Left ventricle myocardium inferior (tissue), 1 donor: ENCODE data around the gene PLEKHM3. TPM values are rescaled to one million over a fixed set of nuclear protein-coding genes. Genes with fewer than 3 reads are reported as not detected.

Experiments
- DNase-seq: peaks from one replicate; pipeline ENCODE4 v3.0.0-alpha.2; 2020
- H3K27ac ChIP-seq: fragments of 200-600 bp; replicated peaks from 2 replicates; pipeline ENCODE4 v1.8.0; 2021
- H3K27me3 ChIP-seq: fragments of 200-600 bp; 2 replicates; pipeline ENCODE4 v1.8.0; 2021; ENCODE audit warnings: low read depth
- H3K36me3 ChIP-seq: fragments of 200-600 bp; 2 replicates; pipeline ENCODE4 v1.8.0; 2021
- H3K4me1 ChIP-seq: fragments of 200-600 bp; 2 replicates; pipeline ENCODE4 v1.8.0; 2021
- H3K4me3 ChIP-seq: fragments of 200-600 bp; 2 replicates; pipeline ENCODE4 v1.8.0; 2021; ENCODE audit warnings: mild to moderate bottlenecking, moderate library complexity
- H3K9me3 ChIP-seq: fragments of 200-600 bp; replicated peaks from 2 replicates; pipeline ENCODE4 v1.8.0; 2021
- CTCF ChIP-seq: fragments of 200-600 bp; IDR thresholded peaks from 2 replicates; pipeline ENCODE4 v1.8.0; 2021; ENCODE audit warnings: antibody characterized with exemption, mild to moderate bottlenecking, borderline replicate concordance
- intact Hi-C: fragments of 100-400 bp; cut with micrococcal nuclease; formaldehyde crosslinking; loops from one replicate; pipeline ENCODE4 v1.11.0; 2022
- total RNA-seq: library from RNA; stranded (reverse); fragmentation: NEBNext Ultra II Directional; extraction: Animal tissue kit (Norgen Biotek cat#: 25700); gene quantifications from one replicate; pipeline ENCODE4 v1.2.1, GENCODE V29; 2021
- donor health status: DM: no; HTN: yes; CAD: no; lungs with severe emphysema.

Gene PLEKHM3
- total RNA-seq, 1 donor from 2014 or later, result 12.9 TPM

DNA sequence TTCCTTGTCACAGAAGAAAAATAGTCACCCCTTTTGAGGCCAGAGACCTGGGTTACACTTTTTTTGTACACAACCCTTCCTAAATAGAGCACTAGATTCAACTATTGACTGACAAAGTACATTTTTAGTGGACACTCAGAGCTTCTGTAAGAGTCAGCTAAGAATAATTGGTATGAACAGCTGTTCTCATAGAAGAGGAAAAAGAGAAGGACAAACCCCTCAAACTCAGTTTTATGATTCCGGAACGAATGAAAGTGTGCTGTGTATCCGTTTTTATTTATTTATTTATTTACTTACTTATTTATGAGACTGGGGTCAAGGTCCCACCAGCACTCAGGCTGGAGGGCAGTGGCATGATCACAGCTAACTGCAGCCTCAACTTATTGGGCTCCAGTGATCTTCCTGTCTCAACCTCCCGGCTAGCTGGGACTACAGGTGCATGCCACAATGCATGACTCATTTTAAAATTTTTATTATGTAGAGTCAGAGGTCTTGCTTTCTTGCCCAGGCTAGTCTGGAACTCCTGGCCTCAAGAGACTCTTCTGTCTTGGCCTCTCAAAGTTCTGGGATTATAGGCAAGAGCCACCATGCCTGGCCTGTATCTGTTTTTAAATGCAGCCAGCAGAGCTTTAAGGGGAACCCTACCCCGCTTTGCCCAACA lies 219.6 kb downstream of the PLEKHM3 start:
- Histone ChIP-seq H3K9me3 (no peaks in the 10 kb centered on the region), H3K27ac (no peak overlapping the region), H3K27me3 (no peaks in the 10 kb centered on the region), H3K4me3 (no peak overlapping the region), H3K4me1 (peaks cover 8% of the 10 kb centered on the region), H3K36me3 (no peaks in the 10 kb centered on the region)
- no peak for DNase-seq
- no peak for TF ChIP-seq CTCF
- intact Hi-C loops, result no loop called here

GRCh38 chr2:207802650-207803049 lies 222.7 kb downstream of the PLEKHM3 start:
- Histone ChIP-seq H3K27me3 (no peaks in the 10 kb centered on the region), H3K4me3 (no peak overlapping the region), H3K36me3 (no peaks in the 10 kb centered on the region), H3K9me3 (no peaks in the 10 kb centered on the region), H3K4me1 (no peaks in the 10 kb centered on the region), H3K27ac (no peak overlapping the region)
- no peak for DNase-seq
- no peak for TF ChIP-seq CTCF
- intact Hi-C loops, result no loop called here

GRCh38 chr2:207801259-207801658 lies 224.1 kb downstream of the PLEKHM3 start:
- Histone ChIP-seq H3K4me3 (no peak overlapping the region), H3K9me3 (no peaks in the 10 kb centered on the region), H3K36me3 (no peaks in the 10 kb centered on the region), H3K27me3 (no peaks in the 10 kb centered on the region), H3K27ac (no peak overlapping the region), H3K4me1 (peaks cover 10% of the 10 kb centered on the region)
- TF ChIP-seq CTCF, result no peak
- intact Hi-C loops, result no loop called here
- no peak for DNase-seq

DNA sequence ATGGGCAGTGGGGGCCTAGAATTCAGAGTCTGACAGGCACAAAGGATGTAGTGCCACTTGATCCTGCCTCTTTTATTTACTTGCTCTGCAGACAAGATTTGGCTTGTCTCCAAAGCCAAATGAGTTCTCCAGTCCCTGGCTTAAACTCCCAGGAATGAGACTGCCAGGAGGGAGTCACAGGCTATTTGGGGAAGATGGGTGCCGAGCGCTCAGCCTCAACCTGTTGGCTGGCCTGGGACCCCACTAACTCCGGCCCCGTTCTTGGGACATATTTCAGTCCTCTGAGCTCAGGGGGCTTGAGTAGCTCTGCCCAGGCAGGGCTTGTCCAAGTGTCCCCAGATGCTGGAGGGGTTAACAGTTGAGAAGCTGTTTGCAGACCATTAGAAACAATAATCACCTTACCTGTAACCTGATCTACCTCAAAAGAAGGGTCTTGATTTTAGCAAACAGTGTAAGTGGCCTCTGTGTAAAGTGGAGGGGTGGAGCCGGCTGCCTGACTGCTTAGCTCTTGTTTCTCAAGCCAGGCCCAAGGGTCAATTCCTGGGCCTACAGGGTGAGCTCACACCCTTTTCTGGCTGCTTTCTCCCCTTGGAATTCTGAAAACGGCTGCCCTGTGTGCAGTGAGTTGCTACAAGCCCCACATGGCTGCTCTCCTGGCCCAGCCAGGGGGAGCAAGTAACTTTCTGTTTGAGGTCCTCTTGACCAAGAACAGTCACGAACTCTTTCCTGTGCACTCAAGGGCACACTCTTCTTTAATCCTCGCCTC lies 228.6 kb downstream of the PLEKHM3 start:
- DNase-seq, result no peak
- TF ChIP-seq CTCF, result no peak
- intact Hi-C loops, result no loop called here
- no peaks in the 10 kb centered on the region for H3K36me3 ChIP-seq
- H3K9me3 ChIP-seq, result no peaks in the 10 kb centered on the region
- peaks cover 17% of the 10 kb centered on the region for H3K4me1 ChIP-seq
- H3K4me3 ChIP-seq, result no peak overlapping the region
- H3K27me3 ChIP-seq, result no peaks in the 10 kb centered on the region
- H3K27ac ChIP-seq, result peak overlapping the region; percentile 54

DNA sequence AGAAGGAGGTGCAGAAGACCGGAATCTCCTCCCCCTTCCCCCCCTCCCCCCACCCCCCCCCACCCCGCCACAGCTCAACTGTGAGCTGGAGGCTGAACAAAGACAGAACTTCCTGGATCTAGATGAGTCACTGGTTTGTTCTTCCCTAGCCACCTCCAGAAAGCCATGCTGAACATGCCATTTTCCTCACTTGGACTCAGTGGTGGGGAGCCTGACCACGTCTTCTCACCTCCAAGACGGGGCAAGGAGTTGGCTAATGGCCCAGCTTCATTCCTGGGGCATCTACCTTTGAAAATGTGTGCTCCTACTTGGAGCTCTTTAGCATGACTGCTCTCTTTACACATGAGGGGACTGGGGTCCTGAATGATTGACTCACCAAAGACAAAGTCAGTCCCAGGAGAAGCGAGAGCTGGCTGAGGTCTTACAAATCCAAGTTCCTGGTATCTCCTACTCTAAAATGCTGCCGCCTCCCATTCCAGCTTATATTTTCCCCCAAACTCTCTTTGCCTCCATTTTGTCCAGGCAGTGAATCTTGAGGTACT lies 233.0 kb downstream of the PLEKHM3 start:
- no peak for DNase-seq
- Histone ChIP-seq H3K4me3 (no peak overlapping the region), H3K9me3 (no peaks in the 10 kb centered on the region), H3K27ac (peak overlapping the region; percentile 30), H3K4me1 (peaks cover 17% of the 10 kb centered on the region), H3K36me3 (no peaks in the 10 kb centered on the region), H3K27me3 (no peaks in the 10 kb centered on the region)
- intact Hi-C loops, result no loop called here
- TF ChIP-seq CTCF, result no peak
